Thyroid gland (tissue), 4 donors: Measurements from ENCODE around the gene KRT20.

Source experiments
- POLR2A ChIP-seq, 2 donors: fragments of 450-650 bp; IDR thresholded peaks; one replicate each; pipeline ENCODE4 v1.6.1; 2017; ENCODE audit warnings: antibody characterized with exemption in 2 of 2, mild to moderate bottlenecking in 2 of 2, moderate library complexity in 1 of 2
- TF ChIP-seq, protein P1 (sequence below), 6 experiments: fragments of 200-600 bp in 3 of 6; fragments of 450-650 bp in 3 of 6; sonication (generic) in 3 of 6; IDR thresholded peaks; one replicate each; pipeline ENCODE4 v1.5.1; 2016 to 2019; ENCODE audit warnings: antibody characterized with exemption in 6 of 6, mild to moderate bottlenecking in 2 of 6, inconsistent platforms in 1 of 6, moderate library complexity in 1 of 6

DNA sequence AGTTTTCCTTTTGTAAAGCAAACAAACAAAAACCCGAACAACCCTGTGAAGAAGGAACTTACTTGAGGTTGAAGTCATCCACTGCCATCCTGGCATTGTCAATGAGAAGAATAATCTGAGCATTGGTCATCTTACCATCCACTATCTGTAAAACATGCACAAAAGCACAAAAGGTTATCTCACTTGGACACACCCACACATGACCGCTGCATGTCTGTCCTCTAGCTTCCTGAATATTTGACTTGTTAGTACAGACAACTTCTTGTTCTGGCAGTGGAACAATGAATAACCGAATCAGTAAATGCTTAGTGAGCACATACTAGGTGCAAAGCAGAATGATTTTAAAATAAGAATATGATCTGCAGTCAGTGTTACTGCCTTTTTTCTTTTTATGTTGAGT lies 46.3 kb upstream of the KRT20 start:
- TF ChIP-seq, protein P1, sequence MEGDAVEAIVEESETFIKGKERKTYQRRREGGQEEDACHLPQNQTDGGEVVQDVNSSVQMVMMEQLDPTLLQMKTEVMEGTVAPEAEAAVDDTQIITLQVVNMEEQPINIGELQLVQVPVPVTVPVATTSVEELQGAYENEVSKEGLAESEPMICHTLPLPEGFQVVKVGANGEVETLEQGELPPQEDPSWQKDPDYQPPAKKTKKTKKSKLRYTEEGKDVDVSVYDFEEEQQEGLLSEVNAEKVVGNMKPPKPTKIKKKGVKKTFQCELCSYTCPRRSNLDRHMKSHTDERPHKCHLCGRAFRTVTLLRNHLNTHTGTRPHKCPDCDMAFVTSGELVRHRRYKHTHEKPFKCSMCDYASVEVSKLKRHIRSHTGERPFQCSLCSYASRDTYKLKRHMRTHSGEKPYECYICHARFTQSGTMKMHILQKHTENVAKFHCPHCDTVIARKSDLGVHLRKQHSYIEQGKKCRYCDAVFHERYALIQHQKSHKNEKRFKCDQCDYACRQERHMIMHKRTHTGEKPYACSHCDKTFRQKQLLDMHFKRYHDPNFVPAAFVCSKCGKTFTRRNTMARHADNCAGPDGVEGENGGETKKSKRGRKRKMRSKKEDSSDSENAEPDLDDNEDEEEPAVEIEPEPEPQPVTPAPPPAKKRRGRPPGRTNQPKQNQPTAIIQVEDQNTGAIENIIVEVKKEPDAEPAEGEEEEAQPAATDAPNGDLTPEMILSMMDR (IDR thresholded peaks at IDR 0.05), result no peak
- no peak for TF ChIP-seq POLR2A (IDR thresholded peaks at IDR 0.05)
